ENCODE data around the gene SLC37A2. TPM values are rescaled to one million over a fixed set of nuclear protein-coding genes. Genes with fewer than 3 reads are reported as not detected.
A peak's percentile ranks its signal among the peaks of the same experiment; 100 is the strongest.

The SLC37A2 gene
- total and polyA plus RNA-seq, 2 experiments from 2014 or later = 2.8 to 3.9 TPM

DNA sequence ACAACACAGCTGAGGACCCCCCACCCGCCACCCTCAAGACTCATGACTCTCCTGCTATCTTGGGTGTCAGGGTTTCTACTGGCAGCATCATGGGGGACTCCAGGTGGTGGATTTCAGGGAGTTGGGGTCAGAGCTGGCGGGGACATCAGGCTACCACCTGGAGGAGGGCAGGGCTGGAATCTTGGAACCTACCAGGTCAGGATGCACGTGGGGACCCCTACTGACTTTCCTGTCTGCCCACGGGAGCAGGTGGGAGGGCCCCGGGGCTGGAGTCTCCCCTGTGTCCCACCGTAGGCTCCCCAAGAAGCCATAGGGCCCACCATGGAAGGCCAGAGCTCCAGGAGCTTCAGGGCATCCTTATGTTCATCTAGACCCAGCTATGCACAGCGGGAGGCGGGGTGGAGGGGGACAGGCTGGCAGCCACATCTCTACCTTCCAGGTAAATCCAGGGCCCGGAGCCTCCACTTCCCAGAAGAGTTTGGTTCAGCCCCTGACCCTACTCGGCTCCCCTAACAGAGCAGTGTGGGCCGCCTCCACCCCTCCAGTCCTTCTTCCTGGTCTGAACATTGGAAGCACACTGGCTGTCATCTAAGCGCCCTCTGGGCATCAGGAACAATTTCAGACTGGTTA lies 10.0 kb downstream of the SLC37A2 start:
- TF ChIP-seq, protein P1, sequence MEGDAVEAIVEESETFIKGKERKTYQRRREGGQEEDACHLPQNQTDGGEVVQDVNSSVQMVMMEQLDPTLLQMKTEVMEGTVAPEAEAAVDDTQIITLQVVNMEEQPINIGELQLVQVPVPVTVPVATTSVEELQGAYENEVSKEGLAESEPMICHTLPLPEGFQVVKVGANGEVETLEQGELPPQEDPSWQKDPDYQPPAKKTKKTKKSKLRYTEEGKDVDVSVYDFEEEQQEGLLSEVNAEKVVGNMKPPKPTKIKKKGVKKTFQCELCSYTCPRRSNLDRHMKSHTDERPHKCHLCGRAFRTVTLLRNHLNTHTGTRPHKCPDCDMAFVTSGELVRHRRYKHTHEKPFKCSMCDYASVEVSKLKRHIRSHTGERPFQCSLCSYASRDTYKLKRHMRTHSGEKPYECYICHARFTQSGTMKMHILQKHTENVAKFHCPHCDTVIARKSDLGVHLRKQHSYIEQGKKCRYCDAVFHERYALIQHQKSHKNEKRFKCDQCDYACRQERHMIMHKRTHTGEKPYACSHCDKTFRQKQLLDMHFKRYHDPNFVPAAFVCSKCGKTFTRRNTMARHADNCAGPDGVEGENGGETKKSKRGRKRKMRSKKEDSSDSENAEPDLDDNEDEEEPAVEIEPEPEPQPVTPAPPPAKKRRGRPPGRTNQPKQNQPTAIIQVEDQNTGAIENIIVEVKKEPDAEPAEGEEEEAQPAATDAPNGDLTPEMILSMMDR (IDR thresholded peaks at IDR 0.05; ENCODE audit: poor library complexity) = no peak
- TF ChIP-seq EZH2 (IDR thresholded peaks at IDR 0.05; ENCODE audit: borderline replicate concordance) = no peak
- TF ChIP-seq EZH2phosphoT487 (IDR thresholded peaks at IDR 0.05; ENCODE audit: low read depth, severe bottlenecking, unreplicated experiment) = no peak
- Histone ChIP-seq H4K20me1 (ENCODE audit: insufficient read depth, poor library complexity, severe bottlenecking) (no peaks in the 10 kb centered on the region), H3K27me3 (no peaks in the 10 kb centered on the region), H3K27ac (peak overlapping the region; percentile 80), H3K9me3 (ENCODE audit: low read depth) (no peaks in the 10 kb centered on the region), H3K79me2 (no peaks in the 10 kb centered on the region), H3K4me3 (no peak overlapping the region), H2AFZ (no peak overlapping the region), H3K4me1 (ENCODE audit: insufficient read depth) (peaks cover 21% of the 10 kb centered on the region), H3K36me3 (replicated peaks; ENCODE audit: insufficient read depth, low read depth) (no peaks in the 10 kb centered on the region), H3K4me2 (no peak overlapping the region), H3K9me2 (replicated peaks; ENCODE audit: insufficient read depth) (no peaks in the 10 kb centered on the region)
- 96% methylated on average over 12 of the region's 12 CpGs for WGBS (ENCODE audit: low lambda C conversion rate, missing lambda C conversion rate)
- no peak for DNase-seq (ENCODE audit: low spot score)

DNA sequence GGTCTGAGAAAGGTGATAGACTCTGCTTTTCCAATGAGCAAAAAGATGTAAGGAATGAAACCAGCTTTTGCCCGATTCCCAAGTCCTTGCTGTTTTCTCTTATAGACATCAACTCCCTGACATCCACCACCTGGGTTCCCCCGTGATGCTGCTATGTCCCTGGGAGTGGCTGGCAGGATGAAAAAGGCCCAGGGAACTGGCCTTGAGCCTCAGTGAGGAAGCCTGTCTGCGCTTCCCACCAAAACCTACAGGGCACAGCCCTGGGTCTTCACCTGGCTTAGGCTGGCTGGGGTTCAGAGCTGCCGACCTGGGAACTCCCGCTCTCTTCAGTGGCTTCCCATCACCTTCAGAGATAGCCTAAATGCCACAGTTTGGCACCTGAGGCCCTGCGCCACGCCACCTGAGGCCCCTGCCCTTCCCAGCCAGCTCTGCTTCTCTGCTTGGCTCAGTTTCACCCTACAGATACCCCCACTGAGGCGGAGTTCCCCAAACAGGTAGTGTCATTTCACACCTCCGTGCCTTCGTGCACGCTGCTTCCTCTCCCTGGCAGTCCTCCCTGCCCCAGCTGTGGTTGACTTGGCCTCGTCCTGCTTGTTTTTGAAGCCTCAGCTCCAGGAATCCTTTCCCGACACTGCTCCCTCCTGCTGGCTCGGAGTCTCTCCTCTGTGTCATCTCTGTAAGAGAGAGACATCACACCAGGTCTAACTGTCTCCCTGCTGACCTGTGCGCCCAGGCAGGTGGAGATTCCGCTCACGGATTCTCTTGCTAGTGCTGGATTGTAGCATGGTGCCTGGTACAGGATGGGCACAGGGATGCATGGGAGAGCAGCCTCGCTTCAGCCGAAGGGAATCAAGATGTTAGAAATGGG lies 10.7 kb downstream of the SLC37A2 start:
- Histone ChIP-seq H4K20me1 (ENCODE audit: insufficient read depth, poor library complexity, severe bottlenecking) (no peaks in the 10 kb centered on the region), H2AFZ (no peak overlapping the region), H3K9me2 (replicated peaks; ENCODE audit: insufficient read depth) (no peaks in the 10 kb centered on the region), H3K4me2 (no peak overlapping the region), H3K79me2 (no peaks in the 10 kb centered on the region), H3K36me3 (replicated peaks; ENCODE audit: insufficient read depth, low read depth) (no peaks in the 10 kb centered on the region), H3K4me3 (no peak overlapping the region), H3K9me3 (ENCODE audit: low read depth) (no peaks in the 10 kb centered on the region), H3K4me1 (ENCODE audit: insufficient read depth) (peaks cover 21% of the 10 kb centered on the region), H3K27me3 (no peaks in the 10 kb centered on the region), H3K27ac (no peak overlapping the region)
- WGBS (ENCODE audit: low lambda C conversion rate, missing lambda C conversion rate) = 85% methylated on average over 19 of the region's 19 CpGs
- no peak for TF ChIP-seq EZH2 (IDR thresholded peaks at IDR 0.05; ENCODE audit: borderline replicate concordance)
- TF ChIP-seq EZH2phosphoT487 (IDR thresholded peaks at IDR 0.05; ENCODE audit: low read depth, severe bottlenecking, unreplicated experiment) = no peak
- TF ChIP-seq, protein P1 (IDR thresholded peaks at IDR 0.05; ENCODE audit: poor library complexity) = no peak
- DNase-seq (ENCODE audit: low spot score) = no peak

DNA sequence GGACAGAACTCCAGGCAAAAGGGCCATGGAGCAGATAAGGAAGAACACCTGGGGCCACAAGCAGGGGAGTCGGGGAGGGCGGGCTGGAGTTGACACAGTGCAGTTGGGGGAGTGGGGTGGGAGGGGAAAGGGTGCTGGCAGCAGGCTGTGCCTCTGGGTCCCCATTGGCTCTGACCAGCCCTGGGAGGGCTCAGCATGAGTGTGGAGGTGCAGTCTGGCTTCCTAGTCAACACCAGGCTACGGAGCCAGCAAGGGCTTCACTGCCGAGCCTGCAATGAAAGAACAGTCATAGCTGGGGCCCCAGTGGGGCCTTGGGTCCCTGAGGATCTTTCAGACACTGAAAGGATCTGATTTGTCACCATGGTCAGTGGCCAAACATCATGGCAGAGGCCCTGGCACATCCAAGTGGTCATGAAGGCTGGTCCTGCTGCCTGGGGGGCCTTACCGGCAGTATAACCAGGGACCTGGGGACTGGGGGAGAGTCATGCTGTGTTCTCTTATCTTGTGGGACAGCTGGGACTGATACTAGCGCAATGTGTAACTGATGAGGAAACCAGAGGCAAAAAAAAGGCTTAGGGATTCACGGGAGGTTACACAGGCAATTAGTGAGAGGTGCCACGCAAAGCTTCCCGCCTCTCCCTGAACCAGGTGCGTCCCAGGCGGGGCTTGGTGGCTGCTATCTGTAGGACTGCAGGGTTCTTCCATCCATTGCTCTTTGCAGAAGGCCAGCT lies 11.6 kb downstream of the SLC37A2 start:
- DNase-seq (ENCODE audit: low spot score) = peak; percentile 50
- peaks cover 21% of the 10 kb centered on the region for H3K4me1 ChIP-seq (ENCODE audit: insufficient read depth)

More for the DNA sequence above, 11.6 kb downstream of the SLC37A2 start:
- Histone ChIP-seq H3K9me2 (replicated peaks; ENCODE audit: insufficient read depth) (no peaks in the 10 kb centered on the region), H2AFZ (no peak overlapping the region), H4K20me1 (ENCODE audit: insufficient read depth, poor library complexity, severe bottlenecking) (no peaks in the 10 kb centered on the region), H3K27me3 (no peaks in the 10 kb centered on the region), H3K36me3 (replicated peaks; ENCODE audit: insufficient read depth, low read depth) (no peaks in the 10 kb centered on the region), H3K27ac (peak overlapping the region; percentile 40), H3K9me3 (ENCODE audit: low read depth) (no peaks in the 10 kb centered on the region), H3K79me2 (no peaks in the 10 kb centered on the region), H3K4me3 (no peak overlapping the region), H3K4me2 (no peak overlapping the region)
- TF ChIP-seq EZH2phosphoT487 (IDR thresholded peaks at IDR 0.05; ENCODE audit: low read depth, severe bottlenecking, unreplicated experiment) (no peak), EZH2 (IDR thresholded peaks at IDR 0.05; ENCODE audit: borderline replicate concordance) (no peak)
- TF ChIP-seq, protein P1 (IDR thresholded peaks at IDR 0.05; ENCODE audit: poor library complexity) = no peak
- WGBS (ENCODE audit: low lambda C conversion rate, missing lambda C conversion rate) = 74% methylated on average over 11 of the region's 11 CpGs
